Ovary (tissue), 3 donors: ENCODE data around the gene PLIN1.

Experiments
- CTCF ChIP-seq, 3 donors: fragments of 450-650 bp in 2 of 3; fragments of 200-600 bp in 1 of 3; IDR thresholded peaks; one replicate each; pipeline versions ENCODE4 v1.5.1 to v1.8.0; 2016 to 2022; ENCODE audit warnings: antibody characterized with exemption in 3 of 3, mild to moderate bottlenecking in 1 of 3
- EP300 ChIP-seq: sonication (generic); formaldehyde crosslinking; IDR thresholded peaks from one replicate; pipeline ENCODE4 v1.6.1; 2017; ENCODE audit warnings: antibody characterized with exemption
- donor health status: DM: no; HTN: no; CAD: no.

GRCh38 chr15:89621547-89621946 lies 57.6 kb downstream of the PLIN1 start:
- TF ChIP-seq CTCF (IDR thresholded peaks at IDR 0.05) (no peak), EP300 (no peak)
